ENCODE results near the gene AFF3. TPM values are rescaled to one million over a fixed set of nuclear protein-coding genes. Genes with fewer than 3 reads are reported as not detected.

Gene AFF3
- total and polyA plus RNA-seq, 2 of the 8 experiments (the other 6 are each of a cell fraction or from before 2014, with no cell fraction given) = 0.27 to 3.0 TPM

DNA sequence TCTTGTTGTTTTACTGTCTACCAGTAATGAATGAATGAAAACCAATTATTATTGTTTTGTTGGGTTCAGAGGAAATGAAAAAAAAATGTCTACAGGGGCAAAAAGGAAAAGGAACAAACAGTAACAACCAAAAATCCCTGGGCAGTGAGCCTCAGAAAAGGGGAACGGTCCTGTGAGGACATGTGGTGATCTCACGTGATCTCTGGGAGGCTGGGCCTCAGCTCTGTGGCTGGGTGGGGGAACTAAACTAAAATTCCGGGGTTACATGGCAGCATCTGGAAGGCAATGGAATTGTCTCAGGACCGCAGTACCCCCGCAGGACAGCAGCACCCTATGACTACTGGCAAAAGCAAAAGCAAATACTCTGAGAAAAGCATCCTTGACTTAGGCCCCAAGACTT lies 80.1 kb downstream of the AFF3 start (continued):
- TF ChIP-seq, protein P1, sequence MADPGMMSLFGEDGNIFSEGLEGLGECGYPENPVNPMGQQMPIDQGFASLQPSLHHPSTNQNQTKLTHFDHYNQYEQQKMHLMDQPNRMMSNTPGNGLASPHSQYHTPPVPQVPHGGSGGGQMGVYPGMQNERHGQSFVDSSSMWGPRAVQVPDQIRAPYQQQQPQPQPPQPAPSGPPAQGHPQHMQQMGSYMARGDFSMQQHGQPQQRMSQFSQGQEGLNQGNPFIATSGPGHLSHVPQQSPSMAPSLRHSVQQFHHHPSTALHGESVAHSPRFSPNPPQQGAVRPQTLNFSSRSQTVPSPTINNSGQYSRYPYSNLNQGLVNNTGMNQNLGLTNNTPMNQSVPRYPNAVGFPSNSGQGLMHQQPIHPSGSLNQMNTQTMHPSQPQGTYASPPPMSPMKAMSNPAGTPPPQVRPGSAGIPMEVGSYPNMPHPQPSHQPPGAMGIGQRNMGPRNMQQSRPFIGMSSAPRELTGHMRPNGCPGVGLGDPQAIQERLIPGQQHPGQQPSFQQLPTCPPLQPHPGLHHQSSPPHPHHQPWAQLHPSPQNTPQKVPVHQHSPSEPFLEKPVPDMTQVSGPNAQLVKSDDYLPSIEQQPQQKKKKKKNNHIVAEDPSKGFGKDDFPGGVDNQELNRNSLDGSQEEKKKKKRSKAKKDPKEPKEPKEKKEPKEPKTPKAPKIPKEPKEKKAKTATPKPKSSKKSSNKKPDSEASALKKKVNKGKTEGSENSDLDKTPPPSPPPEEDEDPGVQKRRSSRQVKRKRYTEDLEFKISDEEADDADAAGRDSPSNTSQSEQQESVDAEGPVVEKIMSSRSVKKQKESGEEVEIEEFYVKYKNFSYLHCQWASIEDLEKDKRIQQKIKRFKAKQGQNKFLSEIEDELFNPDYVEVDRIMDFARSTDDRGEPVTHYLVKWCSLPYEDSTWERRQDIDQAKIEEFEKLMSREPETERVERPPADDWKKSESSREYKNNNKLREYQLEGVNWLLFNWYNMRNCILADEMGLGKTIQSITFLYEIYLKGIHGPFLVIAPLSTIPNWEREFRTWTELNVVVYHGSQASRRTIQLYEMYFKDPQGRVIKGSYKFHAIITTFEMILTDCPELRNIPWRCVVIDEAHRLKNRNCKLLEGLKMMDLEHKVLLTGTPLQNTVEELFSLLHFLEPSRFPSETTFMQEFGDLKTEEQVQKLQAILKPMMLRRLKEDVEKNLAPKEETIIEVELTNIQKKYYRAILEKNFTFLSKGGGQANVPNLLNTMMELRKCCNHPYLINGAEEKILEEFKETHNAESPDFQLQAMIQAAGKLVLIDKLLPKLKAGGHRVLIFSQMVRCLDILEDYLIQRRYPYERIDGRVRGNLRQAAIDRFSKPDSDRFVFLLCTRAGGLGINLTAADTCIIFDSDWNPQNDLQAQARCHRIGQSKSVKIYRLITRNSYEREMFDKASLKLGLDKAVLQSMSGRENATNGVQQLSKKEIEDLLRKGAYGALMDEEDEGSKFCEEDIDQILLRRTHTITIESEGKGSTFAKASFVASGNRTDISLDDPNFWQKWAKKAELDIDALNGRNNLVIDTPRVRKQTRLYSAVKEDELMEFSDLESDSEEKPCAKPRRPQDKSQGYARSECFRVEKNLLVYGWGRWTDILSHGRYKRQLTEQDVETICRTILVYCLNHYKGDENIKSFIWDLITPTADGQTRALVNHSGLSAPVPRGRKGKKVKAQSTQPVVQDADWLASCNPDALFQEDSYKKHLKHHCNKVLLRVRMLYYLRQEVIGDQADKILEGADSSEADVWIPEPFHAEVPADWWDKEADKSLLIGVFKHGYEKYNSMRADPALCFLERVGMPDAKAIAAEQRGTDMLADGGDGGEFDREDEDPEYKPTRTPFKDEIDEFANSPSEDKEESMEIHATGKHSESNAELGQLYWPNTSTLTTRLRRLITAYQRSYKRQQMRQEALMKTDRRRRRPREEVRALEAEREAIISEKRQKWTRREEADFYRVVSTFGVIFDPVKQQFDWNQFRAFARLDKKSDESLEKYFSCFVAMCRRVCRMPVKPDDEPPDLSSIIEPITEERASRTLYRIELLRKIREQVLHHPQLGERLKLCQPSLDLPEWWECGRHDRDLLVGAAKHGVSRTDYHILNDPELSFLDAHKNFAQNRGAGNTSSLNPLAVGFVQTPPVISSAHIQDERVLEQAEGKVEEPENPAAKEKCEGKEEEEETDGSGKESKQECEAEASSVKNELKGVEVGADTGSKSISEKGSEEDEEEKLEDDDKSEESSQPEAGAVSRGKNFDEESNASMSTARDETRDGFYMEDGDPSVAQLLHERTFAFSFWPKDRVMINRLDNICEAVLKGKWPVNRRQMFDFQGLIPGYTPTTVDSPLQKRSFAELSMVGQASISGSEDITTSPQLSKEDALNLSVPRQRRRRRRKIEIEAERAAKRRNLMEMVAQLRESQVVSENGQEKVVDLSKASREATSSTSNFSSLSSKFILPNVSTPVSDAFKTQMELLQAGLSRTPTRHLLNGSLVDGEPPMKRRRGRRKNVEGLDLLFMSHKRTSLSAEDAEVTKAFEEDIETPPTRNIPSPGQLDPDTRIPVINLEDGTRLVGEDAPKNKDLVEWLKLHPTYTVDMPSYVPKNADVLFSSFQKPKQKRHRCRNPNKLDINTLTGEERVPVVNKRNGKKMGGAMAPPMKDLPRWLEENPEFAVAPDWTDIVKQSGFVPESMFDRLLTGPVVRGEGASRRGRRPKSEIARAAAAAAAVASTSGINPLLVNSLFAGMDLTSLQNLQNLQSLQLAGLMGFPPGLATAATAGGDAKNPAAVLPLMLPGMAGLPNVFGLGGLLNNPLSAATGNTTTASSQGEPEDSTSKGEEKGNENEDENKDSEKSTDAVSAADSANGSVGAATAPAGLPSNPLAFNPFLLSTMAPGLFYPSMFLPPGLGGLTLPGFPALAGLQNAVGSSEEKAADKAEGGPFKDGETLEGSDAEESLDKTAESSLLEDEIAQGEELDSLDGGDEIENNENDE (IDR thresholded peaks at IDR 0.05; ENCODE audit: insufficient replicate concordance, low read length) = no peak
- TF ChIP-seq RBBP5 (IDR thresholded peaks at IDR 0.05; ENCODE audit: borderline replicate concordance, low read depth, low read length) (no peak), RAD21 (IDR thresholded peaks at IDR 0.05 in 1 of 2, conservative IDR thresholded peaks at IDR 0.05 in 1 of 2; ENCODE audit: low read depth in 2 of 2, low read length in 2 of 2) (no peak), TBP (IDR thresholded peaks at IDR 0.05; ENCODE audit: low read depth, low read length) (no peak), POLR2AphosphoS5 (IDR thresholded peaks at IDR 0.05; ENCODE audit: low read depth, low read length) (no peak), GABPA (IDR thresholded peaks at IDR 0.05; ENCODE audit: borderline replicate concordance, insufficient read depth, low read length) (no peak), ZNF274 (IDR thresholded peaks at IDR 0.05; ENCODE audit: borderline replicate concordance, extremely low read depth, low read length) (no peak), ASH2L (IDR thresholded peaks at IDR 0.05; ENCODE audit: low read length) (no peak), RFX5 (IDR thresholded peaks at IDR 0.05; ENCODE audit: borderline replicate concordance, low read depth, low read length) (no peak), NANOG (IDR thresholded peaks at IDR 0.05; ENCODE audit: insufficient read depth, low read depth, low read length, poor library complexity, severe bottlenecking) (no peak), PHF8 (conservative IDR thresholded peaks at IDR 0.05; ENCODE audit: low read depth, low read length) (no peak)
